ENCODE data around the gene JAM2. TPM values are rescaled to one million over a fixed set of nuclear protein-coding genes. Genes with fewer than 3 reads are reported as not detected.

Gene JAM2
- polyA plus RNA-seq, 1 experiment = 0.21 TPM

GRCh38 chr21:25647647-25648046 is 8.6 kb downstream of the JAM2 start:
- H3K27me3 ChIP-seq (ENCODE audit: control insufficient read depth, insufficient read depth, low read length) = no peaks in the 10 kb centered on the region
- ChIA-PET CTCF (interaction anchor here (0.6 kb wide), 1 partner anchor 22 kb away, joined by 4 read pairs; no protein-coding TSS in a partner anchor), POLR2A (no interaction called here)
- H3K4me3 ChIP-seq (ENCODE audit: low read depth, low read length) = no peak overlapping the region
- no peak for TF ChIP-seq CTCF (IDR thresholded peaks at IDR 0.05; ENCODE audit: insufficient read depth, low read depth, low read length)
- DNase-seq (ENCODE audit: low read depth) = no peak
- no peaks in the 10 kb centered on the region for H3K36me3 ChIP-seq (ENCODE audit: control insufficient read depth, insufficient read depth, low read length)

GRCh38 chr21:25649146-25649545 is 10.1 kb downstream of the JAM2 start:
- Histone ChIP-seq H3K36me3 (ENCODE audit: control insufficient read depth, insufficient read depth, low read length) (no peaks in the 10 kb centered on the region), H3K4me3 (ENCODE audit: low read depth, low read length) (no peak overlapping the region), H3K27me3 (ENCODE audit: control insufficient read depth, insufficient read depth, low read length) (no peaks in the 10 kb centered on the region)
- ChIA-PET POLR2A (no interaction called here), CTCF (no interaction called here)
- no peak for TF ChIP-seq CTCF (IDR thresholded peaks at IDR 0.05; ENCODE audit: insufficient read depth, low read depth, low read length)
- no peak for DNase-seq (ENCODE audit: low read depth)

- H3K27me3 ChIP-seq (ENCODE audit: control insufficient read depth, insufficient read depth, low read length) = no peaks in the 10 kb centered on the region
- DNase-seq (ENCODE audit: low read depth) = no peak
- CTCF ChIA-PET = interaction anchor here (0.8 kb wide), 1 partner anchor 28 kb away, joined by 3 read pairs; no protein-coding TSS in a partner anchor
- H3K36me3 ChIP-seq (ENCODE audit: control insufficient read depth, insufficient read depth, low read length) = no peaks in the 10 kb centered on the region
- POLR2A ChIA-PET = no interaction called here
- TF ChIP-seq CTCF (IDR thresholded peaks at IDR 0.05; ENCODE audit: insufficient read depth, low read depth, low read length) = no peak
- no peak overlapping the region for H3K4me3 ChIP-seq (ENCODE audit: low read depth, low read length)
Measured at GRCh38 chr21:25656412-25656811, 17.4 kb downstream of the JAM2 start.

GRCh38 chr21:25657140-25657539 is 18.1 kb downstream of the JAM2 start:
- H3K4me3 ChIP-seq (ENCODE audit: low read depth, low read length) = no peak overlapping the region
- no peak for TF ChIP-seq CTCF (IDR thresholded peaks at IDR 0.05; ENCODE audit: insufficient read depth, low read depth, low read length)
- no peak for DNase-seq (ENCODE audit: low read depth)
- POLR2A ChIA-PET = no interaction called here
- H3K27me3 ChIP-seq (ENCODE audit: control insufficient read depth, insufficient read depth, low read length) = no peaks in the 10 kb centered on the region
- no peaks in the 10 kb centered on the region for H3K36me3 ChIP-seq (ENCODE audit: control insufficient read depth, insufficient read depth, low read length)
- CTCF ChIA-PET = no interaction called here

GRCh38 chr21:25658427-25659035 is 19.5 kb downstream of the JAM2 start:
- Histone ChIP-seq H3K27me3 (ENCODE audit: control insufficient read depth, insufficient read depth, low read length) (no peaks in the 10 kb centered on the region), H3K36me3 (ENCODE audit: control insufficient read depth, insufficient read depth, low read length) (no peaks in the 10 kb centered on the region), H3K4me3 (ENCODE audit: low read depth, low read length) (no peak overlapping the region)
- CTCF ChIA-PET = no interaction called here
- TF ChIP-seq CTCF (IDR thresholded peaks at IDR 0.05; ENCODE audit: insufficient read depth, low read depth, low read length) = no peak
- POLR2A ChIA-PET = no interaction called here
- no peak for DNase-seq (ENCODE audit: low read depth)

Measured in BJ (cell line).